Mesenteric fat pad (tissue), 1 donor: Measurements from ENCODE around the gene BMPR1B. TPM values are rescaled to one million over a fixed set of nuclear protein-coding genes. Genes with fewer than 3 reads are reported as not detected.
"Not testable (repeated sequence)": the region's sequence is repeated elsewhere in the genome, so short reads cannot be mapped to it uniquely, and the experiment has no call there.

ENCODE experiments used
- DNase-seq: peaks from one replicate; pipeline ENCODE4 v3.0.0-alpha.2; 2020; ENCODE audit warnings: low spot score
- total RNA-seq: library from RNA; stranded (reverse); fragmentation: NEBNext Ultra II Directional; extraction: Animal tissue kit (Norgen Biotek cat#: 25700); gene quantifications from one replicate; pipeline ENCODE4 v1.2.1, GENCODE V29; 2021
- donor health status: DM: yes; HTN: yes; CAD: no.

The BMPR1B gene
- total RNA-seq, 1 donor from 2014 or later = 0.45 TPM

DNA sequence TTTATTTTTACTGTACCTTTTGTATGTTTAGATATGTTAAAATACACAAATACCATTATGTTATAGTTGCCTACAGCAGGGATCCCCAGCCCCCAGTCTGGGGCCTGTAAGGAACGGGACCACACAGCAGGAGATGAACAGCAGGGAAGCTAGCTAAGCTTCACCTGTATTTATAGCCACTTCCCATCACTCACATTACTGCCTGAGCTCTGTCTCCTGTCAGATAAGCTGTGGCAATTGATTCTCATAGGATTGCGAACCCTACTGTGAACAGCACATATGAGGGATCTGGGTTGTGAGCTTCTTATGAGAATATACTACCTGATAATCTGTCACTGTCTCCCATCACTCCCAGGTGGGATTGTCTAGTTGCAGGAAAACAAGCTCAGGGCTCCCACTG is 73.9 kb downstream of the BMPR1B start:
- no peak for DNase-seq

DNA sequence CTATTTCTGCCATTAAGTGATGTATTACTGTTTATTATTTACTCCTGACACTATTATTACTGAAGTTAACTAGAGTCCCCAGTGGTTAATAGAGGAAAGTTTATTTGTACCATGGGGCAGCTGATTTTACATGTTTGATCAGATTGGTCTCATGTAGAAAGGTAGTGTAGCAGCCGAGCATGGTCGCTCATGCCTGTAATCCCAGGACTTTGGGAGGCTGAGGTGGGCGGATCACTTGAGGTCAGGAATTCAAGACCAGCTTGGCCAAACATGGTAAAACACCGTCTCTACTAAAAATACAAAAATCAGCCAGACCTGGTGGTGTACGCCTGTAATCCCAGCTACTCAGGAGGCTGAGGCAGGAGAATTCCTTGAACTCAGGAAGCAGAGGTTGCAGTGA is 74.6 kb downstream of the BMPR1B start:
- DNase-seq = not testable (repeated sequence)

DNA sequence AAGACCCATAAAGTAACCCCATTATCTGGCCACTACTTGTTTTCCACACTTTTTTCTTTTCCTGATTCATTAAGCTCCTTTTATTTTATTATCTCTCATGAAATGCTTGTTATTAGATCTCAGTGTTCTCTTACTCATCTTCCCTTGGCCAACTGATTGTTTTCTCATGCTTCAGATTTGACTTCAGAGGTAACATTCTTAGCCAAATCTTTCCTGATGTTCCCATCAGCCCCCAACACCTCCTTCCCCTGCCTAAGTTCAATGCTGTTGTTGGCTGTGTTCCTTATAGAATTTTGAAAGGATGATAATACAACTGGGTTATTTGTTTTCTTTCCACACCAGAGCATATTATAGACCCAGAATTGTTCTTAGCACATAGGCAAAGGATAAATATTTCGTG is 75.6 kb downstream of the BMPR1B start:
- DNase-seq = no peak

DNA sequence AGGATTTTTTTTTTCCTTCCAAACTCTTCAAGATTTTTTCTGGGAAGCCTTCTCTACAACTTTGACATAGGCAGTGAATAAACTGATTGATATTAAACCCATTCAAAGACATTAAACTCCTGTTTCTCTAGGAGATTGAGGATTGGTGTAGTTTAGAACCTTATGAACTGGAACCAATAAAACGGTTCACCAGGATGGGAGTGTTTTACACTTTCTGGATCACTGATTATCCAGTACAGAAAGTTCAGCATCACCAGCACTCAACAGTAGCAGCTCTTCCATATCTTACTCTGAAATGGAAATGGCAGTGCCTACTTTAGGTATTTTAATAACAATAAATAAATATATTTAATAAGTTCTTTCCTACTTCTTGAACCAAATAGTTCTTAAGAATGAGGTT is 76.7 kb downstream of the BMPR1B start:
- DNase-seq = no peak

DNA sequence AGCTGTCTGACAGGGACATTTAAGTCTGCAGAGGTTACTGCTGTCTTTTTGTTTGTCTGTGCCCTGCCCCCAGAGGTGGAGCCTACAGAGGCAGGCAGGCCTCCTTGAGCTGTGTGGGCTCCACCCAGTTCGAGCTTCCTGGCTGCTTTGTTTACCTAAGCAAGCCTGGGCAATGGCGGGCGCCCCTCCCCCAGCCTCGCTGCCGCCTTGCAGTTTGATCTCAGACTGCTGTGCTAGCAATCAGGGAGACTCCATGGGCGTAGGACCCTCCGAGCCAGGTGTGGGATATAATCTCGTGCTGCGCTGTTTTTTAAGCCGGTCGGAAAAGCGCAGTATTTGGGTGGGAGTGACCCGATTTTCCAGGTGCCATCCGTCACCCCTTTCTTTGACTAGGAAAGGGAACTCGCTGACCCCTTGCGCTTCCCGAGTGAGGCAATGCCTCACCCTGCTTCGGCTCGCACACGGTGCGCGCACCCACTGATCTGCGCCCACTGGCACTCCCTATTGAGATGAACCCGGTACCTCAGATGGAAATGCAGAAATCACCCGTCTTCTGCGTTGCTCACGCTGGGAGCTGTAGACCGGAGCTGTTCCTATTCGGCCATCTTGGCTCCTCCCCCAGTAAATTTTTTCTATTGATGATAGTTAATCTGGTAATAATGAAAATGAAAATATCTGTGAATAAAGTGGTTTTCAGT is 83.6 kb downstream of the BMPR1B start:
- DNase-seq = not testable (repeated sequence)

DNA sequence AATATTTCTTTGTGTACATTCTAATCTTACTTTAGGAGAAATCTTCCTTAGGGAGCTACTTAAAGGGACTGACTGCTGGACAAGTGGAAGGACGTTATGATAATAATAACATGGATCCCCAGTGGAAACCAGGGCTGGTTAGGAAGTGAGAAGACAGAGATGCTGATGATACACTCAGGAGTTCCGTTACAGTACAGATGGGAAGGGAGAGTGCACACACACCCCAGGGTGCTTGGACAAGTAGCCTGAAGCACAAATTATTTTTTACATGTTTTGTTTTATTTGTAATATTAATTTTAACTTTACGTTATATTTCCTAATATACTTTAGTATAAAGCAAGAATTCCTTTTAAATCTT is 84.1 kb downstream of the BMPR1B start:
- DNase-seq = no peak

DNA sequence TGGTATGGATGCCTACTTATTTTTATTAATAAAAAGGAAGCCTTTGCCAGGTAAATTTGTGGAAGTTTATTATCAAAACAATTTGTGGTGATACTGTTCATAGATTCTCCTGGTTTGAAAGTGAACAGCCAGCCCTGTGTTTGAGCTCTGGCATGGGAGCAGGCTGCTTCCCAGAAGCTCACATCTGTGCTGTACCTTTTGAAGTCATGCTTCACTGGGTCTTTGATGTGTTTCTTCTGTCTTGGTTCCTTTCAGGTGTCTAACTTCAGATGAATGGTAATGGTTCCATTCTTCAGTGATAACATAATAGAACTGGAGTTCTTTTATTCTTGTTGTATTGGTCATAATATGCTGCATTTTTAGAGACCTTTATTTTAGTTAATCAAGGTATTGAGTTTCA is 85.5 kb downstream of the BMPR1B start:
- no peak for DNase-seq

DNA sequence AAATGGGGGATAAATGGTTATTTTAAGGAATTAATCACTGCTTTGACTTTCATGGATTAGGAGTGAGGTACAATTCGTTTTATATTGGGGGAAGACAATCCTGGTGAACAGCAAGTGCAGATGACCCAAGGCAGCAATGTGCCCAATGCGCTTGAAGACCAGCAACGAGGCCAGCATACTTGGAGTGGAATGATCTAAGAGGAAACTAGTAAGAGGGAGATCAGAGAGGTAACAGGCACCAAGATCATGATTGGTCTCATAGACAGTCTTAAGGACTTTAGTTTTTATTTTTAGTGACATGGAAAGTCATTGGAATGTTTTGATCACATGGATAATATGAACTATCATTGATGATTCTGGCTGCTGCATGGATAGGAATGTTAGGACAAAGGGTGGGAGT is 90.6 kb downstream of the BMPR1B start:
- DNase-seq = no peak

DNA sequence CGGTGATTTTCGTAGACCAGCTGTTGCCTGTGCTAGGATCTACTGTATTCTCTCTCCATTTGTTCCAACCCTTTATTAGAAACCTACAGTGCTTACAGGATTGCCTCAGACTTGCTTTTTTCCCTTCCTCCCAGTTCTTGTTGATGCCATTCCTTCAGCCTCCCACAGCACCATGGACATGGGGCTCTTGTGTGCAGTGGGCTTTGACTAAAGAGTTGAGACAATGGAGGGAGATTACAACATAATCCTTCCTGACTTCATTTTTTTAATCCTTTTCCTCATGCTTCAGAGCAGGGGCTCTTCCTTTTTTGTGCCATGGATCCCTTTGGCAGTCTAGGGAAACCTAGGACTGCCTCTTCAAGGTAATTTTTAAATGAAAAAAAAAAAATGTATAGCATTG is 92.1 kb downstream of the BMPR1B start:
- DNase-seq = no peak

DNA sequence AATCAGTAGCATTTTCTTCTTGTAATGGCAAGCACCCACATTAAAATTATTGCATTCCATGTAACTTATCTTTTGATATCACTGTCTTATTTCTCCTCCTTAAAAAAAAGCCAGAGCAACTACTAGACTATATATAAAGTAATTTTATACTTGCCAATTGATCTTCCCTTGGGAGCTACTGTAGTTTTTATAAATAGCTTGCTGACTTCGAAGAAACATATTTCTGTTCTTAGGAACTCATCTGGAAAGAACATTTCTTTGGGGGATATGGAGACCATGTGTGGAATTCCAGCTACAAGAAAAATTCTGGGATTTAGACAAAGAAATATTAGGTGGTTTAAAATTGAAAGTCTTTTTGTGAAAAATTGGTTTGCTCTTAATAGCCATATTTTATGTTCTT is 94.9 kb downstream of the BMPR1B start:
- no peak for DNase-seq

DNA sequence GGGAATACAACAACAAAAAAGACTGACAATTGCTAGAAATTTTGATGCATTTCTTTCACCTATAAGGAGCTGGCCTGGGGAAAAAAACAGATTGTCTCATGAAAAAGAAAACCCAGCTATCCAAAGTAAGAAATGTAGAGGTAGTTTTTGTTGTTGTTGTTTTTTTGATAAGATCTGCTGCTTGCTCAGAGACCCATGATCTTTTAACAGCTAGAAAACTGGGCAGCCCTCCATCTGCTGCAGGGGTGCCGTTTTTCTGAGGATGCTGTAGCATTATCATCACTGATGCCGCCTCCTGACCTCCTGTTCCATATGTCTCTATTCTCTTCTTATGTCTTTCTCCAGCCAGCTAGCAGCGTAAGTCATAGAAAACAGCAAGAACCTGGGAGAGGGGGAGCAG is 98.3 kb downstream of the BMPR1B start:
- no peak for DNase-seq

DNA sequence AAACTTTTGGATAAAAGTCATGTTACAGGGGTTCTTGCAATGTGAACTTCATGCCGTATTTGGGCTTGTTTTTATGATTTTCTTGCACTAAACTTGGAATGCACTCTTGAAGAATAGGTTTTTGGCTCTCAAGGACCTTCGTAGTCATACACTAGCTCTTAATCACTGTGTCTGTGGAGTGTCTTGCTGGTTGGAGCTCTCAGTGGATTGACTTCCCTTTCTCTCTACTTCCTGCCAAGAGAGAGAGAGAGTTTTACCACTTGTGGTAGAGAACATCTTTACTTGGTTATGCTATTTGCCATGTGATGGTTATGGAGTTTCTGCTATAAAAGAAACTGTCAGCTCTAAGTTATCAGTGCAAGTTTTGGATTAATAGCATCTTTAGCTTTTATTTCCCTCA is 112.4 kb downstream of the BMPR1B start:
- no peak for DNase-seq

DNA sequence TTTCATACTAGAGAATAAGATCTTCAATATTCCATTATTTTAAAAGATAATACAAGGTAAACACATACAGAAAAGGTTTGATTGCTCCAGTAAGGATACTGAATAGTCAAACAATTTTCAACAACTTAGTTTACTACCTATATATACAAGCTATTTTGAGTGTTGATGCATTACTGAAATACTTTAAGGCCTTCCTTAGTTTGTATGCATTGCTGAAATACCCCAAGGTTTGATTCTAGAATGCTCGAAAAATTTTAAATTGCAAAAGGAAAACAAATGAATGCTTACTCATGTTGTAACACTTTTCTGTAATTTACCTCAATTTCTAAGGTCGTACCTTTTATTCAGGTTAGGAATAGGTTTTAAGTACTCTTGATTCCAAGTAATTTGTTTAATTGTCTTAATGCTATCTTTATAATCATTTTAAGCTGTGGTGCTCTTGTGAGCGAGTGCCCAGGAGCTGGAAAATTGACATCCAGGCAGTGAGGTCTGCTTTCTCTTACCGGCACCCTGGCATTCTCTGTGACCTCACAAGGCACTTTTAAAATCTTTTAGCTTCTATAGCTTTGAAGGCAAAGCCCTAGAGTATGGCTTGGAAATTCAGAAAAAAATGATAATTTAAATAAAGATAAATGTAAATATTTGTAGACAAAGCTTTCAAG is 114.0 kb downstream of the BMPR1B start:
- no peak for DNase-seq

DNA sequence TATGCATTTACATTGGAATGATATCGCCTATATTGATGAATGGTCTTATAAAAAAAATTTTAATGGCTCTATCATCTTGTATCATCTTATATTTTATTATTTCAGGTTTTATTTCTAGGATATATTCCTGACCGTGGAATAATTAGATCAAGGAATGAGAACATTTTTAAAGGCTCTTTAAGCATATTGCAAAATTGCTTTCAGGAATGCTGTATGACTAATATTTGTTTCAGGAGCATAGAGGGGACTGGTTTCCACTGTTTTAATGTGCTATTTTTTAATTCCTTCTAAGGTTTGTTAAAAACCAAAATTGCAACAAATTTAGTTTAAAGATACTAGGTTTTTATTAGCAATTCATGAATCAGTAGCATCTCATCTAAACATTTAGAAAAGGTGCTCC is 120.2 kb downstream of the BMPR1B start:
- no peak for DNase-seq

DNA sequence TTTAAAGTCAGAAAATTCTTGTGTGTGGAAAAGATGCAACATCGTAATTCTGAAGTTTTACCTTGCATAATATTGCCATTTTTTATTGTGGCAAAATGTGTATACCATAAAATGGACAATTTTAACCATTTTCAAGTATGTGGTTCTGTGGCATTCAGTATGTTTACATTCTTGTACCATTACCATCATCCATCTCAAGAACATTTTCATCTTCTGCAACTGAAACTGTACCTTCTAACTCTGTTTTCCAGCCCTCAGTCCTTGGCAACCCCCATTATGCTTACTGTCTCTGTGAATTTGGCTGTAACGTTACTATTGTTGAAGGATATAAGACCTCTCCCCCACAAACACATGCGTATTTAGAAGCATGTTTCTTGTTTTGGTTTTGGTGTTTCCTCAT is 123.2 kb downstream of the BMPR1B start:
- DNase-seq = no peak

DNA sequence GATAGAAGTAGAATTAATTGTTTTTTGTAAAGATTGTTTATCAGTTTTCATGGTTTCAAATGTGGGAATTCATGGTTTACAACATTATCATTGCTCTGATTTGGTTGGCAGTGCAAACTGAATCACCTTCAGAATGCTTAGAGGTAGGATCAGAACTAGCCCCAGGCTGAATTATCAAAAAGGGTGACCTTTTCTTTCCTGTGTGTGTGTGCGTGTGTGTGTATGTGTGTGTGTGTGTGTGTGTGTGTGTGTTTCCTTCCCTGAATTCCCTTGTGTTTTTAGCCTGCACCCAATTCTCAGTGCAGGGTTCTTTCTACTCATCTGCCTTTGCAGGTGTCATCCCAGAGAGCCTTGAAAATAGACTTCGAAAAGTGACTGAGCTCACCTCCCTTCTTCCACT is 125.0 kb downstream of the BMPR1B start:
- DNase-seq = no peak

DNA sequence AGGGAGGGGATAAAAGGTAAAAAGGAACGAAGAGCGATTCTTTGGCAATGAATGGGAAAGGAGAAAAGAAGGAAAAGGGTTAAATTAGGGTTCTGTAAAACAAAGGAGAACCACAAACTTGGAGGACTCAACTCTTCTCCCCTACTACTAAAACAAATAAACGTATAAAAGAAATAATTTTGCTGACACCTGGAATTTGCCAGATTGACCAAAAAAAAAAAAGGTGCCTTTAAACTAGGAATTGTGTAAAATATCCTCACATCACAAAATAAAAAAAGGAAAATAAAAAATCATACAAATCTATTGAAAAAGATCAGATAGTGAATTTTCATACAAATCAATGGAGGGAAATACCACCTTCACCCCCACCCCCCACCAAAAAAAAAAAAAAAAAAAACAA is 129.3 kb downstream of the BMPR1B start:
- DNase-seq = no peak

DNA sequence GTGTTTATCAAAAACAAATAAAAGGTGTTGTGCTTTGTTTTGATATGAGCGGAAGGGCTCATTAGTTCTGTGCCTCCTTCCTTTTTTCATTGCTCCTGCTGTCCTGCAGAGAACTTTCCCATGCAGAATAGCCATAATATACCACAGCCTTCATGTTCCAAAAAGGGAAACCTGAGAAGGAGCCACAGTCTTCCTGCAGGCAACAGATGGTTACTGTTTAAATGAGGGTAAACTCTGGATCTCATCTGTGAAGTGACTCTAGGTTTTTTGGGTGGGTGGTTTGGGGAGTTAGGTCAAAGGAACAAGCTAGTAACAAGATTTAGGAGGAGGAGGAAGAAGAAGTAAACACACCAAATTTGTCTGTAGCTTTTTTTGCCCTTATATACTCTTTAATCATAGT is 131.8 kb downstream of the BMPR1B start:
- DNase-seq = no peak

DNA sequence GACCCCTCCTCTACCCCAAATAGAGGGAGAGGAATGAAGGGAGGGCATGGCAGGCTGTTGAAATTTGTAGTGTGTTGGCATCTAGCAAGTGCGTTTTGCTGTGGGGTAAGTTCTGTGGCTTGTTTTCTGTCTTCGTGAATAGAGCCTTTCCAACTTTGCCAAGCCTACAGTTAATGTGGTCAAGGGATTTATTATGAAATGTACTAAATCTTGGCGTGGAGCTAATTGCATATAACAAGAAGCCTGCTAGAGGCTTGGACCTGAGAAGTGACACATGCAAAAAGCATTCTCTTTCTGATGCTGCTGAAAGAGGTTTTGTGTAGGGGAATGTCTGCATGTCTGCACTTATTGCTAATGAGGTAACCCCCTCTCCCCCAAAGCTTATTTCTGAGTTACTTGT is 132.2 kb downstream of the BMPR1B start:
- DNase-seq = no peak

DNA sequence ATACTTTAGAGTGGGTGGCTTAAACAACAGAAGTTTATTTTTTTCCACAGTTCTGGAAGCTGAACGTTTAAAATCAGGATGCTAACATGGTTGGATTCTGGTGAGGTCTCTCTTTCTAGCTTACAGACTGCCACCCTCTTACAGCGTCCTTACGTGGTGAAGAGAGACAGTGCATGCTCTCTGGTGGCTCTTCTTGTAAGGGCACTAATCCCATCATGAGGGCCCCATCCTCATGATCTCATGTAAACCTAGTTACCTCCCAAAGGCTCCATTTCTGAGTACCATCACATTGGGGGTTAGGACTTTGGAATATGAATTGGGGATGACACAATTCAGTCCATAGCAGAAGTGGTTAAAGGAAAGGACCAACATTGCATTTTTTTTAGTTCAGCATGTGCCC is 132.8 kb downstream of the BMPR1B start:
- DNase-seq = no peak

DNA sequence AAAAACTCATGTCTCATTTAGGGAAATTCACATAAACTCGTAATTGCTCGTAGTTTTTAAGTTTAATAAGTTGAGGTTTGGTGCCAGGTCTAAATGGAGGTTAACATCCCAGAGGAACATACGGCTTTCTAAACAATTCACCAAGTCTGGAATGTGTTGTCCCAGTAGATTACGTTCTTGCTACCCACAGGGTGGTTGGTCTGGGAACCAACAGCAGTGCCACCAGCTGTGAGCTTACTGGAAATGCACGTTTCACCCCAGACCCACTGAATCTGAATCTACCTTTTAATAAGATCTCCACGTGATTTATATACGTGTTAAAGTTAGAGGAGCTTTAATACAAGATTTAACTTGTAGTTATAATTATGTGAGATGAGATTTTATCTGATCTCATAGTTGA is 134.3 kb downstream of the BMPR1B start:
- no peak for DNase-seq

DNA sequence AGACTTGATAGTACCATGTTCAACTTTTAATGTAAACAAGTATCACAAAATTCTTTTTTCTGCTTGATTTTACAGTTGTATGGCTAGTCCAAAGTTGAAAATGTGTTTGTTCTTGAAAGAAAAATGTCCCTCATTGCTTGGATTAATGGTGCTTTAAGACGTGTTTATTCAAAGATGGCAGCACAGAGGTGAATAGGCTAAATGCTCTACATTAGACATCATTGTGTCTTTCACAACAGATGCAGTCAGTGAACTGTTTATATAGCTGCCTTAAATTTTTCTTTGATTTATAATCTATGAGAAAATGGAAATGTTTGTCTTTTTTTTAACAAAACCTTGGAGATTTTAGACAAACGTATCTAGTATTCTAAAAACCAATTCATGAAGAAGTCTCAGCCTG is 137.3 kb downstream of the BMPR1B start:
- DNase-seq = no peak

DNA sequence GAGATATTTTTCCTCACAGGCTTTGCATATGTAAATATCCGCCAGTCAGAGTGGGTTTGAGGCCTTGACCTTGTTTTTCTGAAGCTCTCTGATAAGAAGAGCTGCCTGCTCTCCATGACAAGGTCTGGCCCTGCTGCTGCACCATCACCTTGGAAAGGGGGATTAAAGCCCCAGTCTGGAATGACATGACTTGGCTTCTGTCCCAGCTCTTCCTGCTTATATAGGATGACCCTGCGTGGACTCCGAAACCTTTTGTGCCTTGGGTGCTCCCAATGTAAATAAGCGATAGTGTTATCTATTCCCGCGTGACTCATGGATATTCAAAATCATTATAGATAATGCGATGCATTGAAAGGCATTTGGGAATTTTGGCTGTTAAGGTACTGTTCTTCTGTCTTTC is 139.3 kb downstream of the BMPR1B start:
- no peak for DNase-seq

DNA sequence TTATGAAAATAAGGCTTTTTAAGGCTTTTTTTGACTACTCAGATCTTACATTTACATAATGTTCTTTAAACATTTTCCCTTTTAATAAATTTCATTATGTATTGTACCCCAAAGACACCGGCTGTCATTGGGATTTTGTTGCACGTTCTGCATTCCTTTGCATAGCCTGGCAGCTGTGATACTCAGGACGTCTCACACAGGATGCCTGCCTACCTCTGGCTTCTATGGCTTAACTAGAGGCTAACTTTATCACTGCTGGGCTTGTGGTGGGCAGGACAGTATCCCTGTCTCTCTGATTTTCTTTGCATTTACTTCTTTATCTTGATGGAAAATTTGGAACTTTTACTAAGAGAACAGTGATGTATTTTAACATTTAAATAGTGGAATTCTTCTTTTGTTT is 147.8 kb downstream of the BMPR1B start:
- DNase-seq = no peak
